AG09319 (cell line): Measurements from ENCODE around the gene DIPK1C.

Source experiments
- DNase-seq: peaks from one replicate; pipeline ENCODE4 v3.0.0-alpha.2; 2010; ENCODE audit warnings: low read depth; ENCODE audit errors: extremely low read depth
- TF ChIP-seq, protein P1 (sequence below): IDR thresholded peaks from 2 replicates; pipeline ENCODE4 v1.5.1; 2011; ENCODE audit warnings: low read depth, mild to moderate bottlenecking, inconsistent platforms, low read length, moderate library complexity

DIPK1C gene

DNA sequence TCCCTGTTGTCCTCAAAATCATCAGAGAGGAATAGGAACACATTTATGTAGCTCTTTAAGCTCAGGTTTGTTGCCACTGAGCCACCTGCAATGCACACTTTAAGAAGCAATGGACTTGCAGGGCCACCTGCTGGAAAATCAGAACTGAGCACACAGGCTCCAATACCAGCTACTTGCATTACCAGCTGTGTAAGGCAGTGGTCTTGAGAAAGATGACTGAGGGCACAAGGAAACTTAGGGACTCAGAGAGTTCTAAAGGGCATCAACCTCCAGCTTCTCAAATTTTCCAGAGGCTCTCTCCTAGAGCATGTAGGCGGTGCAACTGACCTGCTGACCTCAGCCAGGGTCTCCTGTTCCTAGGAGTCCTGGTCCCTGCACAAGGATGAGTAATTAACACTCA lies 36.6 kb upstream of the DIPK1C start:
- TF ChIP-seq, protein P1, sequence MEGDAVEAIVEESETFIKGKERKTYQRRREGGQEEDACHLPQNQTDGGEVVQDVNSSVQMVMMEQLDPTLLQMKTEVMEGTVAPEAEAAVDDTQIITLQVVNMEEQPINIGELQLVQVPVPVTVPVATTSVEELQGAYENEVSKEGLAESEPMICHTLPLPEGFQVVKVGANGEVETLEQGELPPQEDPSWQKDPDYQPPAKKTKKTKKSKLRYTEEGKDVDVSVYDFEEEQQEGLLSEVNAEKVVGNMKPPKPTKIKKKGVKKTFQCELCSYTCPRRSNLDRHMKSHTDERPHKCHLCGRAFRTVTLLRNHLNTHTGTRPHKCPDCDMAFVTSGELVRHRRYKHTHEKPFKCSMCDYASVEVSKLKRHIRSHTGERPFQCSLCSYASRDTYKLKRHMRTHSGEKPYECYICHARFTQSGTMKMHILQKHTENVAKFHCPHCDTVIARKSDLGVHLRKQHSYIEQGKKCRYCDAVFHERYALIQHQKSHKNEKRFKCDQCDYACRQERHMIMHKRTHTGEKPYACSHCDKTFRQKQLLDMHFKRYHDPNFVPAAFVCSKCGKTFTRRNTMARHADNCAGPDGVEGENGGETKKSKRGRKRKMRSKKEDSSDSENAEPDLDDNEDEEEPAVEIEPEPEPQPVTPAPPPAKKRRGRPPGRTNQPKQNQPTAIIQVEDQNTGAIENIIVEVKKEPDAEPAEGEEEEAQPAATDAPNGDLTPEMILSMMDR = peak; percentile 36
- DNase-seq = no peak

DNA sequence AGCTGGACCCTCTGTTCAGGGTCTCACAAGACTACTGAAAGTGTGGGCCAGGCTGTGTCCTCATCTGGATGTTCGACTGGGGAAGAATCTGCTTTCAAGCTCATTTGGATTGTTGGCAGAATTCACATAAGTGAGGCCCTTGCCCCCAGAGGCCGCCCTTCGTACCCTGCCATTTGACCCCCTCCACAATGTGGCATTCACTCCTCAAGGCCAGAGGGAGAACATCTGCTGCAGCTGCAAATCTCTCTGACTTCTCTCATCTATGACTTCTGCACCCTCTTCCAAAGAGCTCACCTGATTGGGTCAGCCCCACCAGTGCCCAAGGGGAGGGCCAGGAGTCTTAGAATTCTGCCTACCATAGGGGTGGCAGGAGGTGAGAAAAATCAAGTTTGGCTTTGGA lies 35.2 kb upstream of the DIPK1C start:
- no peak for DNase-seq
- TF ChIP-seq, protein P1 = no peak

DNA sequence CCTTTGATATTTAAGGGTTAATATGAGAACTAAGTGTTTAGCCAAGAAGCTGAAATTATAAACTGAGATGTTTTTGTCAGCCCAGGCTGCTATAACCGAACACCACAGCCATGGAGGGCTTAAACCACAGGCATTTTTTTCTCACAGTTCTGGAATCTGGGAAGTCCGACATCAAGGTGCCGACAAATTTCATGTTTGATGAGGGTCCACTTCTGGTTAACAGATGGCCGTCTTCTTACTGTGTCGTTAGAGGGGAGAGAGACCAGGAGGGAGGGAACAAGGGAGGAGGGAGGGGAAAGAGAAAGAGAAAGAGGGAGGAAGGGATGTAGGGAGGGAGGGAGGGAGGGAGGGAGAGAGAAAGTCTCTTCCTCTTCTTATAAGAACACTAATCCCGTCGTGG lies 32.6 kb upstream of the DIPK1C start:
- DNase-seq = no peak
- TF ChIP-seq, protein P1 = no peak

DNA sequence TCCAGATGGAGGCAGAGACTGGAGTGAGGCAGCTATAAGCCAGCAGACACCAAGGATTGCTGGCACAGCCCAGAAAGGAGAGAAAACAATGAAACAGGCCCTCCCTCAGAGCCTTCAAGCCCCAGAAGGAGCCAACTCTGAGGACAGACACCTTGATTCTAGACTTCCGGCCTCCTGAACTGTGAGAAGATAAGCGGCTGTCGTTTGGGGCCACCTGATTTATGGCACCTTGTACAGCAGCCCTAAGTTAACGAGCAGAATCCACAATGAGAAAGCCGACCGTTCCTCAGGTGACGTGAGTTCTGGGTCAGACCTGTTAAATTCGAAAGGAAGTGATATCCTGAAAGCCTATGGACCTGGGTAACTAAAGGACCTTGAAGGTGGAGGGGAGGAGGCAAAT lies 31.8 kb upstream of the DIPK1C start:
- DNase-seq = no peak
- TF ChIP-seq, protein P1 = no peak

DNA sequence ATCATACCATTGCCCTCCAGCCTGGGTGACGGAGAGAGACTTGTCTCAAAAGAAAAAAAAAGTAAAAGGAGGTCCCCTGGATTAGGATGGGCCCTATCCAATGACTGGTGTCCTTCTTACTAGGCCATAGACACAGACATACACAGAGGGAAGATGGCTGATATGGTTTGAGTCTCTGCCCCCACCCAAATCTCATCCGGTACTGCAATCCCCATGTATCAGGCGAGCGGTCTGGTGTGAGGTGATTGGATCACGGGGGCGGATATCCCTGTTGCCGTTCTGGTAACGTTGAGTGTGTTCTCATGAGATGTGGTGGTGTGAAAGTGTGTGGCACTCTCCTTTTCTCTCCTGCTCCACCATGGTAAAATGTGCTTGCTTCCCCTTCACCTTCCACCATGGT lies 31.2 kb upstream of the DIPK1C start:
- DNase-seq = no peak
- TF ChIP-seq, protein P1 = no peak

DNA sequence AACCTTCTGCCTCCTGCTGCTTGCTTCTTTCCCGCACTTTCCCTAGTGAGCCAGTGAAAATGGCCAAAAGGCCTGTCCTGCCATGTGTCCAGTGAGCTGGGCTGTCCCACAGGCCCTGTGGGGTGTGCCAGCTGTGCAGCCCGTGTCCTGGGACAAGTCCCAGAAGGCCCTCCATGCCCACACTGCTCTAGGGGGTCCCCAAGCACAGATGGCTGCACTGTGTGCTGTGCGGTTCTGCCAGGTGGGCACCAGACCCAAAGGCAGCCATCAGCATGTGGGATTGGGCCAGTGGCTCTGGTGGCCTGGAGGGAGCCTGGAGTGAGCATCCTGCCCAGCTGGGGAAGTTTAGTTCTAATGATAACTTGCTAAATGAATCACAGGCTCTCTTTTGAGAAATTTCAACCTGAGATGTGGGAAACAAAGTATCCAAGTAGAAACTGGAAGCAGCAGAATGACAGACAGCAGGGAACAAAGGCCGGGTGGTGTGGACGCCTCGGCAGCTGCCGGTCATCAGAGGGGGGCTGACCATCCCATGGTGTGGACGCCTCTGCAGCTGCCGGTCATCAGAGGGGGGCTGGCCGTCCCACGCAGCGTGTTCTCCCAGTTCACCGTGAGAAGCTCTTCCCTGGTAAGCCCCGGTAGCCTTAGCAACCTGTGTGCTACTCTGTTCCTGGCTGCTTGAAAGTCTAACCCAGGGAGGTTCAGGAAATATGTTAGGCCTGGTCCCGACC lies 29.2 kb upstream of the DIPK1C start:
- DNase-seq = no peak
- TF ChIP-seq, protein P1 = no peak

DNA sequence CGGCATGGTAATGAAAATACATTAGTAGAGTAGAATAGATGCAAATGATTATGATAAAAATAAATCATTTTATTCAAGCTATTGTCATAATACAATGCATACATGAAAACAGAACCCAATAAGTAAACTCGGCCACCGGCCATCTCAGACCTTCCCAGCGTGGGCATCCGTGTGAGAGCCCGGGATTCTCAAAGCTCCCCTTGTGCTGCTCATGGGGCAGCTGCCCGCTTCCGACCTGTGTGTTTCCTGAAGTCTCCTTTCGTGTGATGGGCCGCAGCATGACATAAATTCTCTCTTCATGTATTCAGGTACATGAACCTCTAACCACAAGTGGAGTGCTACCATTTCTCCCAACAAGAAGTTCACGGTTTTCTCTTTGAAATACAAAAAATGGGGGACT lies 25.6 kb upstream of the DIPK1C start:
- no peak for DNase-seq
- TF ChIP-seq, protein P1 = no peak
